GM21717 (cell line): Measurements from ENCODE around the gene PMF1.
"Not testable (repeated sequence)": the region's sequence is repeated elsewhere in the genome, so short reads cannot be mapped to it uniquely, and the experiment has no call there.

Source experiments
- ATAC-seq: cut with Tn5 transposase; IDR thresholded peaks from one replicate; pipeline ENCODE4 v1.9.1; 2021; ENCODE audit warnings: mild to moderate bottlenecking, moderate library complexity; ENCODE audit not compliant: unreplicated experiment

The PMF1 gene, protein sequence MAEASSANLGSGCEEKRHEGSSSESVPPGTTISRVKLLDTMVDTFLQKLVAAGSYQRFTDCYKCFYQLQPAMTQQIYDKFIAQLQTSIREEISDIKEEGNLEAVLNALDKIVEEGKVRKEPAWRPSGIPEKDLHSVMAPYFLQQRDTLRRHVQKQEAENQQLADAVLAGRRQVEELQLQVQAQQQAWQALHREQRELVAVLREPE

GRCh38 chr1:156212833-156213643 is at the start of gene PMF1:
Gene PMF1 (plus strand): TSS chr1:156213007. CDS start chr1:156213016, 9 bp downstream.
- ATAC-seq: peak; percentile 84

GRCh38 chr1:156163712-156164111 is 49.1 kb upstream of the PMF1 start:
- ATAC-seq: no peak

DNA sequence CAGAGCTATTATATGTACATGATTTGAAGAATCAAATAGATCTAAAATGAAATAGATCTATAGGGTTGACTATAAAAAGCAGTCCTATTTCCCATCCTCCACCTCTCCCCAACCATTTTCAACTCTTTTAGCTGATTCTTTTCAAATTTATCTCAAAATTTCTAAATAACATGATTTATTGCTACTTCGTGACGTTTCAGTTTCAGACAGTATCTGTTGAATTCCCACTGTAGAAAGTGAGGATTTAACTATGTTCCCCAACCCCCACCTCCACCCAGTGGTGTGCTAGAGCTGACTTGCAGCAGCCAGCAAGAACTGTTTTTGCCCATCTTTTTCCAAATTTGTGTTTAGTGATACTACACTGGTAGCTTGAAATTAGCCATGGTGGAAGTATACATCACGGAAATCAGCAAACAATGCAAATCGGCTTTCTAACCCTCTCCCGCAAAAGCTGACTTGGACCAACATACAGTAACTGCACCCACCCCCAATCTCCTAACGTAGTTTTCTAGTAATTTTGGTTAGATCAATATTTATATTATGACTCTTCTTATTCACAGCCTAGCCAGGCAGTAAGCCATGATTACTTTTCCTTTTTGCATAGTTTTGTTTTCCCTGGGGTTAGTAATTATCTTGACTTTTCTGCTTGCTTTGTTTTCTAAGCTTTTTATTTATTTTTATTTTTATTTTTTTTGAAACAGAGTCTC is 48.5 kb upstream of the PMF1 start:
- no peak for ATAC-seq

DNA sequence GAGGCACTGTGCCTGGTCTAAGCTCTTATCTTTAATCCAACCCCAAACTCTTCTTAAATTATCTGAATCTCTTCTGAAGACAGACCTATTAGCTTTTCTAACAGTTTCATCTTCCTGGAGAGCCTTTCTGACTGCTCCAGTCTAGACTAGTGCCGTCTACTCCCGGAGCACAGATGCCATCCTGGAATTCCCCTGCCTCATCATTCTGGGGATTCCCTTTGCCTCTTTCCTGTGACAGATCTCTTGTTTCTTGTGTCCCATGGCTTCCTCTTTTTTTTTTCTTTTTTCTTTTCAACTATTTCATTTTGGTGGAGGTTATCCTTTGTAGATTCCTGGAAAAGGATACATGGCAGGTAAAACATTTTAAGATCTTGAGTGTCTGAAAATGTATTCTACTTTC is 47.7 kb upstream of the PMF1 start:
- no peak for ATAC-seq

GRCh38 chr1:156167536-156167935 is 45.3 kb upstream of the PMF1 start:
- ATAC-seq: no peak

GRCh38 chr1:156172696-156173470 is 39.9 kb upstream of the PMF1 start:
- ATAC-seq: no peak

GRCh38 chr1:156176610-156177210 is 36.1 kb upstream of the PMF1 start:
- ATAC-seq: no peak

GRCh38 chr1:156177919-156178654 is 34.7 kb upstream of the PMF1 start:
- no peak for ATAC-seq

- no peak for ATAC-seq
These were observed 32.3 kb upstream of the PMF1 start for GRCh38 chr1:156180471-156180870.

- not testable (repeated sequence) for ATAC-seq
These were observed 31.3 kb upstream of the PMF1 start for GRCh38 chr1:156181391-156181924.

- ATAC-seq: not testable (repeated sequence)
These were observed 30.6 kb upstream of the PMF1 start for GRCh38 chr1:156182010-156182779.

GRCh38 chr1:156186347-156187177 is 26.2 kb upstream of the PMF1 start:
- ATAC-seq: not testable (repeated sequence)

DNA sequence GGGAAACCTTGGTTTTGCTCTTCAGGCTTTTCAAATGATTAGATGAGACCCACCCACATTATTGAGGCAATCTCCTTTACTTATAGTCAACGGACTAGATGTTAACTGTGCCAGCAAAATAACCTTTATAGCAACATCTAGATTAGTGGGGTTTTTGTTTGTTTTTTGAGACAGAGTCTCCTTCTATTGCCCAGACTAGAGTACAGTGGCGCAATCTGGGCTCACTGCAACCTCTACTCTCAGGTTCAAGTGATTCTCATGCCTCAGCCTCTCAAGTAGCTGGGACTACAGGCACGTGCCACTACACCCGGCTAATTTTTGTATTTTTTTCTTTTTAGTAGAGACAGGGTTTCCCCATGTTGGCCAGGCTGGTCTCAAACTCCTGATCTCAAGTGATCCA is 22.5 kb upstream of the PMF1 start:
- not testable (repeated sequence) for ATAC-seq

DNA sequence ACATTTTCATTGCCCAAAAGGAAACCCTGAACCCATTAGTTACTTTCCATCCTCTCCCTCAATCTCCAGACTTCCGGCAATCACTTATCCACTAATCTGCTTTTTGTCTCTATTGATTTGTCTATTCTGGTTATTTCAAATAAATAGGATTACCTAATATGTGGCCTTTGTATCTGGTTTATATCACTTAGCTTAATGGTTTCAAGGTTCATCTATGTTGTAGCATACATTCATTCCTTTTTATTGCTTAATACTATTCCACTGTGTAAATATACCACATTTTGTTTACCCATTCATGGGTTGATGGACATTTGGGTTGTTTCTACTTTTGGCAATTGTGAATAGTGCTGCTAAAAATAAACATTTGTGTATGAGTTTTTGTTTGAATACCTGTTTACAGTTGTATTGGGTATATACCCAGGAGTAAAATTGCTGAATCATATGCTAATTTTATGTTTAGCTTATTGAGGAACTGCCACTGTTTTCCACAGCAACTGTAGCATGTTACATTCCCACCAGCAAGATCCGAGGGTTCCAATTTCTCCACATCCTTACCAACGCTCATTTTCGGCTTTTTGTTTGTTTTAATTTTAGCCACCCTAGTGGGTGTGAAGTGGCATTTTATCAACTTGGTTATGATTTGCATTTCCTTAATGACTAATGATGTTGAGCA is 21.4 kb upstream of the PMF1 start:
- ATAC-seq: no peak

- ATAC-seq: no peak
These were observed 19.7 kb upstream of the PMF1 start for GRCh38 chr1:156193208-156193487.

- ATAC-seq: peak; percentile 80
These were observed 19.1 kb upstream of the PMF1 start, which contains the start of gene SLC25A44 for GRCh38 chr1:156193488-156194299. Gene SLC25A44 (plus strand): TSS chr1:156194104. CDS start chr1:156199848, 5,744 bp downstream.

DNA sequence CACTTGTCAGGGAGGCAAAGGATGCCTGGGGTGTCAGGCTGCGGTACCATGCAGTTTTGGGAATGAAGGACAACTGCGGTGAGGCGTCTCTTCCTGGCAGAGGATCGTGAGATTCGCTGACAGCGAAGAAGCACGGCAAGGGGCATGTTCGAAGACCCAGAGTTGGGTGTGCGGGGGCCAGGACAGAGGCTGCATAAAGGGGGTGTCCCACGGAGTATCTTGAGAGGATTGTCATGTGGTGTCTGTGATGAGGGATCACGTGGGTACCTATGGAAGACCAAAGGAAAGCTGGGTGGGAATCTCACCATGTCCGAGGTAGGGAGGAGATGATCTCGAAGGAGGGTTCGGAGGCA is 18.5 kb upstream of the PMF1 start:
- ATAC-seq: no peak
